ENCODE data around the gene SELENOI. TPM values are rescaled to one million over a fixed set of nuclear protein-coding genes. Genes with fewer than 3 reads are reported as not detected.

SELENOI gene
- total and polyA plus RNA-seq, 11 donors: 1.9 to 14.9 (median 10.2) TPM

GRCh38 chr2:26396734-26397298, 50.9 kb downstream of the SELENOI start:
- TF ChIP-seq CTCF (IDR thresholded peaks at IDR 0.05) (no peak), POLR2A (IDR thresholded peaks at IDR 0.05) (no peak)
- peaks cover 0 to 10% (median 0%) of the 10 kb centered on the region in 9 donors for H3K27me3 ChIP-seq
- no peak overlapping the region for H3K27ac ChIP-seq
- 89 to 96% (median 91%) methylated on average over 5 of the region's 5 CpGs for WGBS, 4 donors
- H3K36me3 ChIP-seq: peaks cover 0 to 15% (median 4%) of the 10 kb centered on the region in 9 donors
- ATAC-seq (no peak), DNase-seq (no peak)
- H3K4me1 ChIP-seq: peaks cover 0 to 4% (median 2%) of the 10 kb centered on the region in 12 donors
- H3K9me3 ChIP-seq: no peaks in the 10 kb centered on the region
- H3K4me3 ChIP-seq: no peak overlapping the region
- intact Hi-C loops (cut with DNase I): loop anchor here in 1 of 10 donors (10.0 kb wide), 1 partner anchor 178 kb away; no protein-coding TSS in a partner anchor

GRCh38 chr2:26399771-26400376, 53.9 kb downstream of the SELENOI start:
- intact Hi-C loops (cut with DNase I): loop anchor here in 1 of 10 donors (10.0 kb wide), 1 partner anchor 175 kb away; no protein-coding TSS in a partner anchor
- 57 to 75% (median 61%) methylated on average over 4 of the region's 4 CpGs for WGBS, 4 donors
- no peak overlapping the region for H3K4me3 ChIP-seq
- no peak for ATAC-seq
- no peaks in the 10 kb centered on the region for H3K9me3 ChIP-seq
- no peak for DNase-seq
- no peak for TF ChIP-seq POLR2A (IDR thresholded peaks at IDR 0.05)
- TF ChIP-seq CTCF (IDR thresholded peaks at IDR 0.05): no peak
- H3K27me3 ChIP-seq: peaks cover 0 to 14% (median 0%) of the 10 kb centered on the region in 9 donors
- H3K27ac ChIP-seq: no peak overlapping the region
- peaks cover 0 to 6% (median 0%) of the 10 kb centered on the region in 9 donors for H3K36me3 ChIP-seq
- H3K4me1 ChIP-seq: peaks cover 0 to 9% (median 3%) of the 10 kb centered on the region in 12 donors

- TF ChIP-seq CTCF (IDR thresholded peaks at IDR 0.05): no peak
- no peak for TF ChIP-seq POLR2A (IDR thresholded peaks at IDR 0.05)
- Histone ChIP-seq H3K4me3 (no peak overlapping the region), H3K4me1 (peaks cover 0 to 9% (median 3%) of the 10 kb centered on the region in 12 donors), H3K9me3 (no peaks in the 10 kb centered on the region), H3K36me3 (peaks cover 0 to 6% (median 0%) of the 10 kb centered on the region in 9 donors), H3K27ac (no peak overlapping the region), H3K27me3 (peaks cover 0 to 14% (median 0%) of the 10 kb centered on the region in 9 donors)
- ATAC-seq (no peak), DNase-seq (no peak)
- intact Hi-C loops (cut with DNase I): no loop called here
- 80 to 90% (median 88%) methylated on average over 5 of the region's 5 CpGs for WGBS, 4 donors
Observed at GRCh38 chr2:26400723-26401122, 54.8 kb downstream of the SELENOI start.

- Histone ChIP-seq H3K9me3 (no peaks in the 10 kb centered on the region), H3K4me3 (peak within 1 kb of the TSS in 10 of 12 donors; percentile 16 to 51 (median 40)), H3K36me3 (no peaks in the 10 kb centered on the region), H3K4me1 (peaks cover 0 to 9% (median 3%) of the 10 kb centered on the region in 12 donors), H3K27ac (no peak within 1 kb of the TSS), H3K27me3 (peaks cover 0 to 14% (median 0%) of the 10 kb centered on the region in 9 donors)
- intact Hi-C loops (cut with DNase I): no loop called here
- ATAC-seq (peak; percentile 37 to 93 (median 92)), DNase-seq (peak; percentile 62 to 77 (median 72))
- 12 to 34% (median 14%) methylated on average over 24 to 63 of the region's 63 CpGs for WGBS, 4 donors
- TF ChIP-seq POLR2A (IDR thresholded peaks at IDR 0.05) (no peak), CTCF (IDR thresholded peaks at IDR 0.05) (no peak)
Observed at GRCh38 chr2:26401739-26402541, 56.0 kb downstream of the SELENOI start, which contains the start of gene DRC1. DRC1 (plus strand) TSS chr2:26401920; CDS start chr2:26401990, 70 bp downstream.
